ENCODE measurements around the gene IL22RA2. TPM values are rescaled to one million over a fixed set of nuclear protein-coding genes. Genes with fewer than 3 reads are reported as not detected.
A peak's percentile ranks its signal among the peaks of the same experiment; 100 is the strongest.

IL22RA2 gene
- total RNA-seq, 1 experiment from 2014 or later: not detected

DNA sequence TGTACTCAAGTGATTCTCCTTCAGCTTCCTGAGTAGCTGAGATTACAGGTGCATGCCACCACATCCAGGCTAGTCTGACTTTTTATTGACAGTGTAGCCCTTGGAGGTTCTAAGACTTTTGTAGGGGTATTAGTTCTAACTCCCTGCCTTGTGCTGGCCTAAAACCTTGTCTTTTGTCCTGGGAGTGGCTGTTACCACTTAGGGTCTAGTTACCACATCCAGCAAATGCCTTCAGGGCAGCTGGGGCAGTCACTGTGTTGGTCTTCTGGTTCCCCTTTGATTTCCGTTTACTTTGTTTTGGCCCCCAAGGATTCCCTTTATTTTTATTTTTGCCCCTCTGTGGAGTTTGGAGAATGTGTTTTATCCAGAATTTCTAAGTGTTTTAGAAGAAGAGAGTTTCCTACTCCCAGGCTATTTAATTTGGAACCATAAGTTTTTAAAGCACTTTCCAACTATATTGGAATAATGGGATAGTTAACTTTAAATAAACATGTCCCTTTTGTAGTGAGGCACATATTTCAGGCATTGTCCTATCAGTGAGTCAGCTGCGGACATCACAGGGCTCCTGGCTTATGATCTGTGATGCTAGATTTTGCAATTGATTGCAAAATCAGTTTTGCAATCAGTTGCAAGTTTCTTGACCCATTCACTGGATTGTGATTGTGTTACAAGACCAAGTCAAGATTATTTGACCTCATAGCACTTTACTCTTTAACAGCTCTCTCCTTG lies 25.0 kb downstream of the IL22RA2 start:
- H3K4me2 ChIP-seq (ENCODE audit: low read length): no peak overlapping the region

GRCh38 chr6:137147195-137147594 lies 26.2 kb downstream of the IL22RA2 start:
- no peaks in the 10 kb centered on the region for H3K79me2 ChIP-seq (ENCODE audit: low read length)
- no TSS peak for BruUV-seq (replicated peaks)
- no peaks in the 10 kb centered on the region for H3K9me2 ChIP-seq (replicated peaks; ENCODE audit: low read length)
- TF ChIP-seq, protein P1, sequence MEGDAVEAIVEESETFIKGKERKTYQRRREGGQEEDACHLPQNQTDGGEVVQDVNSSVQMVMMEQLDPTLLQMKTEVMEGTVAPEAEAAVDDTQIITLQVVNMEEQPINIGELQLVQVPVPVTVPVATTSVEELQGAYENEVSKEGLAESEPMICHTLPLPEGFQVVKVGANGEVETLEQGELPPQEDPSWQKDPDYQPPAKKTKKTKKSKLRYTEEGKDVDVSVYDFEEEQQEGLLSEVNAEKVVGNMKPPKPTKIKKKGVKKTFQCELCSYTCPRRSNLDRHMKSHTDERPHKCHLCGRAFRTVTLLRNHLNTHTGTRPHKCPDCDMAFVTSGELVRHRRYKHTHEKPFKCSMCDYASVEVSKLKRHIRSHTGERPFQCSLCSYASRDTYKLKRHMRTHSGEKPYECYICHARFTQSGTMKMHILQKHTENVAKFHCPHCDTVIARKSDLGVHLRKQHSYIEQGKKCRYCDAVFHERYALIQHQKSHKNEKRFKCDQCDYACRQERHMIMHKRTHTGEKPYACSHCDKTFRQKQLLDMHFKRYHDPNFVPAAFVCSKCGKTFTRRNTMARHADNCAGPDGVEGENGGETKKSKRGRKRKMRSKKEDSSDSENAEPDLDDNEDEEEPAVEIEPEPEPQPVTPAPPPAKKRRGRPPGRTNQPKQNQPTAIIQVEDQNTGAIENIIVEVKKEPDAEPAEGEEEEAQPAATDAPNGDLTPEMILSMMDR (conservative IDR thresholded peaks at IDR 0.05; ENCODE audit: low read depth, low read length): no peak
- no peak for TF ChIP-seq EZH2phosphoT487 (IDR thresholded peaks at IDR 0.05; ENCODE audit: borderline replicate concordance, low read length)
- TF ChIP-seq EZH2 (IDR thresholded peaks at IDR 0.05; ENCODE audit: low read length, unreplicated experiment): no peak
- ChIA-PET CTCF (no interaction called here), POLR2A (ENCODE audit: unreplicated experiment) (interaction anchor here (0.7 kb wide), 1 partner anchor 402 kb away, joined by 4 read pairs; no protein-coding TSS in a partner anchor)
- no peak overlapping the region for H3K4me3 ChIP-seq (ENCODE audit: low read length)
- H3K4me2 ChIP-seq (ENCODE audit: low read length): no peak overlapping the region
- no peaks in the 10 kb centered on the region for H3K27me3 ChIP-seq (ENCODE audit: low read length)
- no peak overlapping the region for H2AFZ ChIP-seq (ENCODE audit: low read length)
- no peak overlapping the region for H3K9ac ChIP-seq (ENCODE audit: low read length)
- no peaks in the 10 kb centered on the region for H3K9me3 ChIP-seq (ENCODE audit: low read length)
- no peaks in the 10 kb centered on the region for H4K20me1 ChIP-seq (ENCODE audit: low read length)
- no peak overlapping the region for H3K27ac ChIP-seq (ENCODE audit: low read length)
- H3K4me1 ChIP-seq (ENCODE audit: insufficient read depth, low read length): no peaks in the 10 kb centered on the region
- H3K36me3 ChIP-seq (ENCODE audit: low read depth, low read length): no peaks in the 10 kb centered on the region
- ATAC-seq: no peak
- intact Hi-C loops (cut with micrococcal nuclease): no loop called here
- no peak for DNase-seq
- H3F3A ChIP-seq (ENCODE audit: low read length, unreplicated experiment): no peaks in the 10 kb centered on the region

More for the DNA sequence above, 25.0 kb downstream of the IL22RA2 start:
- DNase-seq (peak; percentile 13), ATAC-seq (no peak)
- Histone ChIP-seq H3K27ac (ENCODE audit: low read length) (no peak overlapping the region), H3K4me1 (ENCODE audit: insufficient read depth, low read length) (no peaks in the 10 kb centered on the region), H3K27me3 (ENCODE audit: low read length) (no peaks in the 10 kb centered on the region), H4K20me1 (ENCODE audit: low read length) (no peaks in the 10 kb centered on the region), H3K79me2 (ENCODE audit: low read length) (no peaks in the 10 kb centered on the region), H3K9me2 (replicated peaks; ENCODE audit: low read length) (no peaks in the 10 kb centered on the region), H3K9ac (ENCODE audit: low read length) (no peak overlapping the region), H3K36me3 (ENCODE audit: low read depth, low read length) (no peaks in the 10 kb centered on the region), H3K4me3 (ENCODE audit: low read length) (no peak overlapping the region), H2AFZ (ENCODE audit: low read length) (no peak overlapping the region), H3F3A (ENCODE audit: low read length, unreplicated experiment) (no peaks in the 10 kb centered on the region), H3K9me3 (ENCODE audit: low read length) (no peaks in the 10 kb centered on the region)
- CTCF ChIA-PET: no interaction called here
- TF ChIP-seq, protein P1 (conservative IDR thresholded peaks at IDR 0.05; ENCODE audit: low read depth, low read length): no peak
- no peak for TF ChIP-seq EZH2 (IDR thresholded peaks at IDR 0.05; ENCODE audit: low read length, unreplicated experiment)
- TF ChIP-seq EZH2phosphoT487 (IDR thresholded peaks at IDR 0.05; ENCODE audit: borderline replicate concordance, low read length): no peak
- no TSS peak for BruUV-seq (replicated peaks)
- intact Hi-C loops (cut with micrococcal nuclease): no loop called here
- POLR2A ChIA-PET (ENCODE audit: unreplicated experiment): no interaction called here

- DNase-seq (no peak), ATAC-seq (no peak)
- Histone ChIP-seq H3F3A (ENCODE audit: low read length, unreplicated experiment) (no peaks in the 10 kb centered on the region), H3K9me2 (replicated peaks; ENCODE audit: low read length) (no peaks in the 10 kb centered on the region), H3K27ac (ENCODE audit: low read length) (no peak overlapping the region), H3K27me3 (ENCODE audit: low read length) (no peaks in the 10 kb centered on the region), H3K9ac (ENCODE audit: low read length) (no peak overlapping the region), H3K9me3 (ENCODE audit: low read length) (no peaks in the 10 kb centered on the region), H4K20me1 (ENCODE audit: low read length) (no peaks in the 10 kb centered on the region), H3K4me3 (ENCODE audit: low read length) (no peak overlapping the region), H2AFZ (ENCODE audit: low read length) (no peak overlapping the region), H3K79me2 (ENCODE audit: low read length) (no peaks in the 10 kb centered on the region), H3K36me3 (ENCODE audit: low read depth, low read length) (no peaks in the 10 kb centered on the region), H3K4me1 (ENCODE audit: insufficient read depth, low read length) (no peaks in the 10 kb centered on the region), H3K4me2 (ENCODE audit: low read length) (no peak overlapping the region)
- CTCF ChIA-PET: no interaction called here
- no TSS peak for BruUV-seq (replicated peaks)
- TF ChIP-seq, protein P1 (conservative IDR thresholded peaks at IDR 0.05; ENCODE audit: low read depth, low read length): no peak
- TF ChIP-seq EZH2 (IDR thresholded peaks at IDR 0.05; ENCODE audit: low read length, unreplicated experiment) (no peak), EZH2phosphoT487 (IDR thresholded peaks at IDR 0.05; ENCODE audit: borderline replicate concordance, low read length) (no peak)
- POLR2A ChIA-PET (ENCODE audit: unreplicated experiment): no interaction called here
- intact Hi-C loops (cut with micrococcal nuclease): no loop called here
Observed at GRCh38 chr6:137146206-137146605, 27.2 kb downstream of the IL22RA2 start.
